Measurements from ENCODE around the gene PLA2G12A. TPM values are rescaled to one million over a fixed set of nuclear protein-coding genes. Genes with fewer than 3 reads are reported as not detected.

The PLA2G12A gene
- 85.4 TPM for polyA plus RNA-seq
- long read RNA-seq, donor 1, full-length matches to known transcripts: 23 of 23 reads
- long read RNA-seq, donor 1, partial matches to known transcripts: 0 of 23 reads
- long read RNA-seq, donor 1, other reads (novel, unspliced or antisense): 0 of 23 reads
- long read RNA-seq, donor 2, full-length matches to known transcripts: 60 of 60 reads
- long read RNA-seq, donor 2, partial matches to known transcripts: 0 of 60 reads
- long read RNA-seq, donor 2, other reads (novel, unspliced or antisense): 0 of 60 reads
- long read RNA-seq, donor 3, full-length matches to known transcripts: 94 of 94 reads
- long read RNA-seq, donor 3, partial matches to known transcripts: 0 of 94 reads
- long read RNA-seq, donor 3, other reads (novel, unspliced or antisense): 0 of 94 reads
- long read RNA-seq, donor 4, full-length matches to known transcripts: 4 of 4 reads
- long read RNA-seq, donor 4, partial matches to known transcripts: 0 of 4 reads
- long read RNA-seq, donor 4, other reads (novel, unspliced or antisense): 0 of 4 reads
- long read RNA-seq, donor 5, full-length matches to known transcripts: 18 of 18 reads
- long read RNA-seq, donor 5, partial matches to known transcripts: 0 of 18 reads
- long read RNA-seq, donor 5, other reads (novel, unspliced or antisense): 0 of 18 reads
- long read RNA-seq, donor 6, full-length matches to known transcripts: 48 of 48 reads
- long read RNA-seq, donor 6, partial matches to known transcripts: 0 of 48 reads
- long read RNA-seq, donor 6, other reads (novel, unspliced or antisense): 0 of 48 reads
- long read RNA-seq, donor 7, full-length matches to known transcripts: 13 of 13 reads
- long read RNA-seq, donor 7, partial matches to known transcripts: 0 of 13 reads
- long read RNA-seq, donor 7, other reads (novel, unspliced or antisense): 0 of 13 reads
- long read RNA-seq, donor 8, full-length matches to known transcripts: 71 of 85 reads
- long read RNA-seq, donor 8, partial matches to known transcripts: 14 of 85 reads
- long read RNA-seq, donor 8, other reads (novel, unspliced or antisense): 0 of 85 reads
- long read RNA-seq, donor 9, full-length matches to known transcripts: 43 of 43 reads
- long read RNA-seq, donor 9, partial matches to known transcripts: 0 of 43 reads
- long read RNA-seq, donor 9, other reads (novel, unspliced or antisense): 0 of 43 reads
- long read RNA-seq, donor 10, full-length matches to known transcripts: 71 of 71 reads
- long read RNA-seq, donor 10, partial matches to known transcripts: 0 of 71 reads
- long read RNA-seq, donor 10, other reads (novel, unspliced or antisense): 0 of 71 reads
- long read RNA-seq, donor 11, full-length matches to known transcripts: 33 of 33 reads
- long read RNA-seq, donor 11, partial matches to known transcripts: 0 of 33 reads
- long read RNA-seq, donor 11, other reads (novel, unspliced or antisense): 0 of 33 reads

DNA sequence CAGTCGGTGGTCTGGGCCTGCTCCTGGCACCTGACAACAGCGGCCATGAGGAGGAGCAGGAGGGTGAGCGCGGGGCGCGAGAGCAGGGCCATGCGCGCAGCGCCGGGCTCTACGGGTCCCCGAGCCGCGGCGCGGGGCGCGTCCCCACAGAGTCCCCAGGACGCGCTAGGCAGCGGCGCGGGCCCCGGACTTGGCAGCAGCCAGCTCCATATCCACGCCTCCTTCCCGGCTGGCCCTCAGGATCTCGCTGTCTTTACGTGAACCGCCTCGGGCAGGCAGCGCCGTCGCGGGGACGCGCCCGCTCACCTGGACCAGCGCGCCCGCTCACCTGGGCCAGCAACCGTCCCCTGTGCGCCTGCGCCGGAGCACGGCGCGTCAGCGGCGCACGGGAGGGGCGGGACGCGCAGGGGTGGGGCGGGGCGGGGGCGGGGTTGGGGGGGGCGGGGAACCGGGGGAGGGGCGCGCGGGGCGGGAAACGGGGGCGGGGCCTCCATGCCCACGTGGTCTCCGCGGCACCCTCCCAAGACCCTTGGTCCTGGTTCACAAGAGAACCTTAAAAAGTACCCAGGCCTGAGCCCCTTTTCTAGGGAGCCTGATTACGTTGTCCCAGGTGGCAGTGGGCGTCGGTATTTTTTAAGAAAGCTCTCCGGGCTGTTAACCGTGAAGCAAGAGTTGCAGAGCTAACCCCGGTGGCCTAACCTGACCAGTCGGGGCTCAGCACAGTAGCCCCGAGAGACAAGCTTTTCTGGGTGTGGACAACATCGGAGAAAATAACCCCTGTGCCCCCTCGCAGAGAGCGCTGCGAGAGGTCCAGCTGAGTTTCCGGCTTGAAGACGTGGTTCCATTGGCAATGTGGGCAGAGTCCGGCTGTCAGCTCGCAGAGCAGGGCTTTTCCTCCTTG lies at the start of gene PLA2G12A:
PLA2G12A (minus strand) TSS at position 353 of the 901 bp plus-strand sequence; CDS start at position 92, 261 bp downstream.
- no CpG with 5 or more reads among the region's 83 CpGs for WGBS (ENCODE audit: insufficient coverage, low lambda C conversion rate)
- H3K4me1 ChIP-seq (ENCODE audit: control insufficient read depth, insufficient read depth, low read length): peaks cover 10% of the 10 kb centered on the region
- DNase-seq: peak; percentile 90 to 93
- no peaks in the 10 kb centered on the region for H3K36me3 ChIP-seq (ENCODE audit: control insufficient read depth, insufficient read depth, low read length)
- peak within 1 kb of the TSS; percentile 100 for H3K27ac ChIP-seq (ENCODE audit: low read length)
- no peaks in the 10 kb centered on the region for H3K27me3 ChIP-seq (ENCODE audit: control insufficient read depth, insufficient read depth, low read length)
- H3K4me3 ChIP-seq (ENCODE audit: low read length): peak within 1 kb of the TSS; percentile 74
- H3K9me3 ChIP-seq (ENCODE audit: control insufficient read depth, low read depth, low read length): no peaks in the 10 kb centered on the region

DNA sequence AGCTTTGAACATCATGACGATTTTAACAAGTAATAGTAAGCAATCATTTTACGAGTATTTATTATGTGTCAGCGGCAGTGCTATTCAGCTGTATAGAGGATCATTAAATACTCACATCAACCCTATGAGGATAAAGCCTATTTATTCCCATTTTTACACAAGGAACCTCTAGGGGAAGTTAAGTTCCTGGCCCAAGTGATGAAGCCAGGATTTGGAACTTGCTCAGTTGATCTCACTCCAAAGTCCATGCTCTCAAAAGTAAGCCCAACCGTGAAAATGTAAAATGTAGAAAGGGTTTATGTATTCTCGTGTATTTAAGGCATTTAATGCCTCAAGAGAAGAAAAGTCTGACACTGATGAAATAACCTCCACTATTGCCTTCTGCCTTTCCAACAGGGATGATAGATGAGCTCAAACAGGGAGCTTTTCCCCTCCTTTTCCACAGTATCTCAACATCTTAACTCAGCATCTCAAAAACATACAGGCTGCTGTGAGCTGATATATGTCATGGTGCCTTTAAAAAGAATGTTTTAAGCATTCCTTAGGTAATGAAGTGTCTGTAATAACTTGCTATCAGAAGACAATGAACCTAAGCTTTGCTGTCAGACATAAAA lies 35.0 kb upstream of the PLA2G12A start:
- no peaks in the 10 kb centered on the region for H3K9me3 ChIP-seq (ENCODE audit: control insufficient read depth, low read depth, low read length)
- H3K4me3 ChIP-seq (ENCODE audit: low read length): no peak overlapping the region
- no peak for DNase-seq
- no peaks in the 10 kb centered on the region for H3K4me1 ChIP-seq (ENCODE audit: control insufficient read depth, insufficient read depth, low read length)
- H3K27ac ChIP-seq (ENCODE audit: low read length): no peak overlapping the region
- H3K36me3 ChIP-seq (ENCODE audit: control insufficient read depth, insufficient read depth, low read length): peaks cover 4% of the 10 kb centered on the region
- no CpG with 5 or more reads among the region's 5 CpGs for WGBS (ENCODE audit: insufficient coverage, low lambda C conversion rate)
- no peaks in the 10 kb centered on the region for H3K27me3 ChIP-seq (ENCODE audit: control insufficient read depth, insufficient read depth, low read length)

DNA sequence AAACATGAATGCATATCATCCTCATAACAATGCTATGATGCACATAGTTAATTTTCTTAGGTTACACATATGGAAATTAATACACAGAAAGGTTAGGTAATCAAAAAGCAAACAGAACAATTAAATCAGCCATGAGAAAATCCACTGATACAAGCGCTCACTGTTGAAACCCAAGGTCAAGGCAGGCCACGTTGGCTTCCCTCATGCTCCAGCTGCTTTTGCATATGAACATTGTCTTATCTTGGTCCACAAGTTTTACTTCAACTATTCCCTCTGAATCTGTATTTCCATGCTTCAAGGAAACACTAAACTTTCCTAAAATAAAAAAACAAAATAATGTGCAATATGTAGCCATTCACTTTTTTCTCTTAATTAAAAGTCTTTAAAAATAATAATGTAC lies 34.5 kb upstream of the PLA2G12A start:
- H3K4me1 ChIP-seq (ENCODE audit: control insufficient read depth, insufficient read depth, low read length): no peaks in the 10 kb centered on the region
- H3K27me3 ChIP-seq (ENCODE audit: control insufficient read depth, insufficient read depth, low read length): no peaks in the 10 kb centered on the region
- DNase-seq: no peak
- peaks cover 3% of the 10 kb centered on the region for H3K36me3 ChIP-seq (ENCODE audit: control insufficient read depth, insufficient read depth, low read length)
- no peaks in the 10 kb centered on the region for H3K9me3 ChIP-seq (ENCODE audit: control insufficient read depth, low read depth, low read length)
- WGBS (ENCODE audit: insufficient coverage, low lambda C conversion rate): no CpG with 5 or more reads among the region's 2 CpGs
- H3K27ac ChIP-seq (ENCODE audit: low read length): no peak overlapping the region
- no peak overlapping the region for H3K4me3 ChIP-seq (ENCODE audit: low read length)

DNA sequence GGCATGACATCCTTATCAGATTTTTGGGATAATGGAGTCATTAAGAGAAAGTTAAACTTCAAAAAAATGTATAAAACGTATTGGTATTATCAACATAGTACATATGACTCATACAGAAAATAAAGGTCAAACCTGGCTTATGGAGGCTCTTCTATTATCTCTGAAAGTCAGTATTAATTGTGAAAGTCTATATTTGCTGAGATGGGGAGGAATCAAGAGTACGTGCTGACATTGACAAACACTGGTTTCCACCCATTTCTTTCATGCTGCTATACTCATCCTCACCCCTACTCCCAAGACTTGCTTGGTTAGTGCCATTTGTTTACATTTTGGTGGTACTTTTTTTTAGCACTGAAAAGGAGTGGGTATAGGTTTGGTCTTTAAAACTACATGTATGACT lies 30.8 kb upstream of the PLA2G12A start:
- Histone ChIP-seq H3K4me1 (ENCODE audit: control insufficient read depth, insufficient read depth, low read length) (no peaks in the 10 kb centered on the region), H3K36me3 (ENCODE audit: control insufficient read depth, insufficient read depth, low read length) (no peaks in the 10 kb centered on the region), H3K9me3 (ENCODE audit: control insufficient read depth, low read depth, low read length) (no peaks in the 10 kb centered on the region), H3K27ac (ENCODE audit: low read length) (no peak overlapping the region), H3K27me3 (ENCODE audit: control insufficient read depth, insufficient read depth, low read length) (no peaks in the 10 kb centered on the region), H3K4me3 (ENCODE audit: low read length) (no peak overlapping the region)
- no peak for DNase-seq
- no CpG with 5 or more reads among the region's 2 CpGs for WGBS (ENCODE audit: insufficient coverage, low lambda C conversion rate)

DNA sequence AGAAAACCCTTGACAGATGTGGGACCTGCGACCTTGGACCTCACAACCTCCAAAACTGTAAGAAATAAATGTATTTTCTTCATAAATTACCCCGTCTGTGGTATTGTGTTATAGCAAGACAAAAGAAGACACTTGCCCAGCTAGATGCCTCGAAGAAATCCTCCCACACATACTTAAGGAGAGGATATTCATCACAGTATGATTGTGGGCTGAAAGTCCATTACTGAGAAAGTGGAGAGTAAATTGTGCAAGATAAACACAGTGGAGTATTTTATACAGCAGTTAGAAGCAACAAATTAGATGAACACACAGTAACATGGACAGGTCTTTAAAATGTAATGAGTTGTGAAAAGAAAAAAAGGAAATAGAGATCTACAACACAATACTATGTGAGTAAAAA lies 25.8 kb upstream of the PLA2G12A start:
- no peaks in the 10 kb centered on the region for H3K9me3 ChIP-seq (ENCODE audit: control insufficient read depth, low read depth, low read length)
- DNase-seq: no peak
- no peak overlapping the region for H3K27ac ChIP-seq (ENCODE audit: low read length)
- no peaks in the 10 kb centered on the region for H3K27me3 ChIP-seq (ENCODE audit: control insufficient read depth, insufficient read depth, low read length)
- H3K4me3 ChIP-seq (ENCODE audit: low read length): no peak overlapping the region
- H3K36me3 ChIP-seq (ENCODE audit: control insufficient read depth, insufficient read depth, low read length): no peaks in the 10 kb centered on the region
- WGBS (ENCODE audit: insufficient coverage, low lambda C conversion rate): 83% methylated on average over 1 of the region's 3 CpGs
- H3K4me1 ChIP-seq (ENCODE audit: control insufficient read depth, insufficient read depth, low read length): no peaks in the 10 kb centered on the region

DNA sequence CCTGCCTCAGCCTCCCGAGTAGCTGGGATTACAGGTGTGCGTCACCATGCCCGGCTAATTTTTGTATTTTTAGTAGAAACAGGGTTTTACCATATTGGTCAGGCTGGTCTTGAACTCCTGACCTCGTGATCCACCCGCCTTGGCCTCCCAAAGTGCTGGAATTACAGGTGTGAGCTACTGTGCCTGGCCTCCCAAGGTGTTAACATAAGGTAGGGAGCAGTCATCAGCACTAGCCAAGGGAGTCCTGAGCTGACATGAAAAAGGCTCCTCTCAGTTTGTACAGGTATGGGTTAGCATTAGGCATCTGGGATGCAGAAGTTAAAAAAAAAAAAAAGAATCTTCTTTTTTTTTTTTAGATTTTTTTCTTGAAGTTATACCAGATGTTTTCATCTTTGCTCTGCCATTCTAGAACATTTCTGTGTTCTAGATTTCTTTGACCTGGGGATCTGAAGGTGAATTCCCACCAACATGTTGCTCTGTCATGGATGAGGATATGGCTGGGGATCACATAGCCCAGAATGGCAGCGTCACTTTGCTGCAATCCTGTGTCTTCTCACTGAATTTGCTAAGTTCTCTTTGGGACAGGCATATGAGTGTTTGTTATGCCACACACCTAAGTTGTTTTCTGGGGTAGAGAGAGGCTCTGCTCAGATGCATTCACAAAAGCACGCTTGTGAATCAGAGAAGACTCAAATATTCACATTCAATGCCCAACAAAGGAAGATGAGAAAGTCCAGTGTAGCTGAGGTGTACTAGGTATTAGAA lies 24.4 kb upstream of the PLA2G12A start:
- no peaks in the 10 kb centered on the region for H3K9me3 ChIP-seq (ENCODE audit: control insufficient read depth, low read depth, low read length)
- no peaks in the 10 kb centered on the region for H3K4me1 ChIP-seq (ENCODE audit: control insufficient read depth, insufficient read depth, low read length)
- H3K27ac ChIP-seq (ENCODE audit: low read length): no peak overlapping the region
- no peak for DNase-seq
- H3K36me3 ChIP-seq (ENCODE audit: control insufficient read depth, insufficient read depth, low read length): no peaks in the 10 kb centered on the region
- H3K4me3 ChIP-seq (ENCODE audit: low read length): no peak overlapping the region
- H3K27me3 ChIP-seq (ENCODE audit: control insufficient read depth, insufficient read depth, low read length): no peaks in the 10 kb centered on the region
- WGBS (ENCODE audit: insufficient coverage, low lambda C conversion rate): no CpG with 5 or more reads among the region's 7 CpGs

DNA sequence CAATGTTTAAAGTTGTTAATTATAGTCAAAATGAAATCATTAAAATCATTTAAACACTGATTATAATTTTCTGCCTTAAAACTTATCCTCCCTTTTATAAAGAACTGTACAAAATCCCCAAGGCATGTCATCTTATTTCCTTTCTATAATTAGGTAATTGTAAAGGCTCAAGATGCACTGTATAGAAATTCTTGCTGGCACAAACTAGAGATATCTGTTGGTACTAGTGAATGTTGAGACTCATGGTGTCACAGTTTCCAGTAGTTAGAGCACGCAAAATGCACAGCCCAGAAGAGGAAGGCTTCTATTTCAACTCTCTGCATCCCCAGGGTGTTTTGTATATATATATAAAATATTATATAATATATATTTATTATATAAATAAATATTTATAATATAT lies 22.7 kb upstream of the PLA2G12A start:
- Histone ChIP-seq H3K27ac (ENCODE audit: low read length) (no peak overlapping the region), H3K36me3 (ENCODE audit: control insufficient read depth, insufficient read depth, low read length) (peaks cover 3% of the 10 kb centered on the region), H3K9me3 (ENCODE audit: control insufficient read depth, low read depth, low read length) (no peaks in the 10 kb centered on the region), H3K27me3 (ENCODE audit: control insufficient read depth, insufficient read depth, low read length) (no peaks in the 10 kb centered on the region), H3K4me1 (ENCODE audit: control insufficient read depth, insufficient read depth, low read length) (no peaks in the 10 kb centered on the region), H3K4me3 (ENCODE audit: low read length) (no peak overlapping the region)
- no peak for DNase-seq
- no CpG with 5 or more reads among the region's 1 CpG for WGBS (ENCODE audit: insufficient coverage, low lambda C conversion rate)

DNA sequence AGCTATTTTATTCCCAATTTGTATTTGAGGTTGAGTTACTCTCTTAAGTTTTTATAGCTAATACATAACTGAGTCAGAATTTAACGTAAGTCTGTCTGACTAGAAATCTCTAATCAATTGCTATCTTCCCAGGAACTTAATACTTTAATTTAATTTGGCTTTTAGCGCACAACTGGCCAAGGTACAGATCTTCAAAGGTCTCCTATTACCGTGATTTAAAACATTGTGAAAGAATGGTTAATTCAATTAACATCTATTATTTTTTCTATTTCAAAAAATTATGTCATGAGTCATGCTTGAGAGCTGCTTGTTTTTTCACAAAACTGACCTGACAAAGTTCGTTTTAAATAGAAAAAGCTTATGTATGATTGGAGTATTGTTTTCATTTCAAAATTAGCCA lies 22.0 kb upstream of the PLA2G12A start:
- no peak overlapping the region for H3K4me3 ChIP-seq (ENCODE audit: low read length)
- no peaks in the 10 kb centered on the region for H3K9me3 ChIP-seq (ENCODE audit: control insufficient read depth, low read depth, low read length)
- H3K4me1 ChIP-seq (ENCODE audit: control insufficient read depth, insufficient read depth, low read length): no peaks in the 10 kb centered on the region
- no peak for DNase-seq
- peaks cover 3% of the 10 kb centered on the region for H3K36me3 ChIP-seq (ENCODE audit: control insufficient read depth, insufficient read depth, low read length)
- WGBS (ENCODE audit: insufficient coverage, low lambda C conversion rate): 100% methylated on average over 2 of the region's 4 CpGs
- H3K27me3 ChIP-seq (ENCODE audit: control insufficient read depth, insufficient read depth, low read length): no peaks in the 10 kb centered on the region
- no peak overlapping the region for H3K27ac ChIP-seq (ENCODE audit: low read length)

All from large intestine (tissue), 12 donors.